Heart right ventricle (tissue), 16 donors: ENCODE data around the gene FASLG. TPM values are rescaled to one million over a fixed set of nuclear protein-coding genes. Genes with fewer than 3 reads are reported as not detected.
"Not testable (repeated sequence)": the region's sequence is repeated elsewhere in the genome, so short reads cannot be mapped to it uniquely, and the experiment has no call there.

Source experiments
- ATAC-seq, 8 donors: fragments of 200-7000 bp; cut with Tn5 transposase; one replicate each; pipeline ENCODE4 v1.9.1; 2020; ENCODE audit warnings: mild to moderate bottlenecking in 8 of 8, moderate library complexity in 8 of 8, moderate number of reproducible peaks in 1 of 8
- DNase-seq, 2 donors: peaks; one replicate each; pipeline ENCODE4 v3.0.0-alpha.2; 2020
- H3K27ac ChIP-seq, 10 donors: fragments of 200-600 bp; sonication (generic) in 2 of 10; one replicate each; pipeline versions ENCODE4 v1.5.0 to v1.8.0; 2020 to 2022; ENCODE audit warnings: mild to moderate bottlenecking in 3 of 10
- H3K27me3 ChIP-seq, 7 donors: fragments of 200-600 bp; one replicate each; pipeline ENCODE4 v1.8.0; 2021 to 2022; ENCODE audit warnings: mild to moderate bottlenecking in 2 of 7
- H3K36me3 ChIP-seq, 9 donors: fragments of 200-600 bp; sonication (generic) in 1 of 9; one replicate each; pipeline versions ENCODE4 v1.5.0 to v1.8.0; 2020 to 2022; ENCODE audit warnings: mild to moderate bottlenecking in 2 of 9
- H3K4me1 ChIP-seq, 9 donors: fragments of 200-600 bp; sonication (generic) in 1 of 9; one replicate each; pipeline versions ENCODE4 v1.5.0 to v1.8.0; 2020 to 2022; ENCODE audit warnings: mild to moderate bottlenecking in 4 of 9
- H3K4me3 ChIP-seq, 10 donors: fragments of 200-600 bp; sonication (generic) in 2 of 10; one replicate each; pipeline versions ENCODE4 v1.5.0 to v1.8.0; 2020 to 2022; ENCODE audit warnings: mild to moderate bottlenecking in 7 of 10, moderate library complexity in 2 of 10
- H3K9me3 ChIP-seq, 11 donors: fragments of 200-600 bp in 10 of 11; sonication (generic) in 2 of 11; one replicate each; pipeline versions ENCODE4 v1.5.0 to v1.8.0; 2013 to 2022; ENCODE audit warnings: mild to moderate bottlenecking in 2 of 11, control low read depth in 1 of 11, moderate library complexity in 1 of 11
- CTCF ChIP-seq, 9 donors: fragments of 200-600 bp; sonication (generic) in 2 of 9; IDR thresholded peaks; one replicate each; pipeline versions ENCODE4 v1.5.0 to v1.8.0; 2021 to 2022; ENCODE audit warnings: antibody characterized with exemption in 9 of 9, mild to moderate bottlenecking in 5 of 9, moderate library complexity in 1 of 9
- WGBS, 2 donors: extraction: QIAGEN DNeasy Blood & Tissue Kit; methylation state at CpG; one replicate each; pipeline ENCODE4 v1.1.7; 2013; ENCODE audit warnings: inconsistent platforms in 1 of 2; 5-methylcytosine and 5-hydroxymethylcytosine counted together
- intact Hi-C, 10 donors: fragments of 100-400 bp; cut with DNase I; formaldehyde crosslinking; loops; one replicate each; pipeline versions ENCODE4 v1.11.1 to v1.14.2; 2022
- polyA plus RNA-seq, 2 donors: library from polyadenylated mRNA; stranded (reverse); fragments of 200-250 nt; gene quantifications; one replicate each; pipeline ENCODE4 v1.2.3, GENCODE V29; 2013
- total RNA-seq, 10 donors: library from RNA; stranded (reverse); fragmentation: NEBNext Ultra II Directional in 3 of 10; extraction: Animal tissue kit (Norgen Biotek cat#: 25700) in 3 of 10; gene quantifications; one replicate each; pipeline versions ENCODE4 v1.2.1 to v1.2.4, GENCODE V29; 2021 to 2023
- donor health status: Arrhythmogenic right ventricular cardiomyopathy.
- donor health status: ischemic (EF 13 %, LVEDD 7.1; RV severe dilation, severe dysfunction).
- donor health status: healthy with polysubstance abuse.
- donor health status: DM: no; HTN: yes; CAD: no.
- donor health status: DM: no; HTN: no; CAD: no.
- donor health status: ischemic (EF 25% LVEDD 6.9; RV normal size, moderate dysfunction).
- donor health status: ischemic (EF 25% LVEDD 5.7; RV mildly dilated, moderate dysfunction).
- donor health status: healthy.
- donor health status: DM: yes; HTN: yes; CAD: no.
- donor health status: Ischemic cardiomyopathy.
- donor health status: ischemic (EF 35%, LVEDD 5.7; RV mildly dilated, moderate dysfunction).
- donor health status: nonischemic (EF 11% LVEDD 7.7; RV severe dilation, severe dysfunction).
- donor health status: DM: yes; HTN: yes; CAD: no.
- donor health status: PGD.
- donor health status: ischemic (EF 29% LVEDD 5.4; RV normal size, mild dysfunction).
- donor health status: nonischemic (EF 23%, LVEDD 6.1; RV moderate dilation, normal function).

FASLG gene
- total and polyA plus RNA-seq, 12 donors, result 0.03 to 1.7 (median 0.20) TPM; not detected in 8

GRCh38 chr1:172686143-172686542 is 27.2 kb downstream of the FASLG start:
- WGBS, 2 donors, result 91 to 100% methylated on average over 1 of the region's 1 CpG
- no peak for TF ChIP-seq CTCF (IDR thresholded peaks at IDR 0.05)
- H3K27ac ChIP-seq, result no peak overlapping the region
- ATAC-seq (no peak), DNase-seq (no peak)
- H3K9me3 ChIP-seq, result no peaks in the 10 kb centered on the region
- no peaks in the 10 kb centered on the region for H3K36me3 ChIP-seq
- intact Hi-C loops, result no loop called here
- no peak overlapping the region for H3K4me3 ChIP-seq
- H3K4me1 ChIP-seq, result no peaks in the 10 kb centered on the region
- no peaks in the 10 kb centered on the region for H3K27me3 ChIP-seq

- ATAC-seq, intact Hi-C loops: not testable (repeated sequence)
- 90 to 92% methylated on average over 2 of the region's 2 CpGs for WGBS, 2 donors
These were observed 29.7 kb downstream of the FASLG start for GRCh38 chr1:172688428-172689085.

GRCh38 chr1:172690925-172691324 is 32.0 kb downstream of the FASLG start:
- H3K4me3 ChIP-seq, ATAC-seq, H3K27me3 ChIP-seq, H3K4me1 ChIP-seq, H3K36me3 ChIP-seq, DNase-seq, intact Hi-C loops, H3K9me3 ChIP-seq, H3K27ac ChIP-seq: not testable (repeated sequence)
- 81 to 85% methylated on average over 1 of the region's 1 CpG for WGBS, 2 donors

More at GRCh38 chr1:172688428-172689085, 29.7 kb downstream of the FASLG start:
- H3K9me3 ChIP-seq, H3K27ac ChIP-seq, DNase-seq, H3K36me3 ChIP-seq, H3K4me3 ChIP-seq, H3K27me3 ChIP-seq, H3K4me1 ChIP-seq: not testable (repeated sequence)

GRCh38 chr1:172697534-172698002 is 38.7 kb downstream of the FASLG start:
- no peak for ATAC-seq
- intact Hi-C loops, result loop anchor here in 2 of 10 donors (5.0 kb wide), 1 partner anchor 40 kb away; the partner anchor contains the start of gene FASLG (in 2 of the 2)
- 47 to 54% methylated on average over 4 of the region's 4 CpGs for WGBS, 2 donors
- Histone ChIP-seq H3K27ac (peak overlapping the region in 1 of 10 donors; percentile 57), H3K27me3 (no peaks in the 10 kb centered on the region), H3K4me3 (no peak overlapping the region), H3K36me3 (no peaks in the 10 kb centered on the region), H3K9me3 (no peaks in the 10 kb centered on the region), H3K4me1 (peaks cover 0 to 47% (median 3%) of the 10 kb centered on the region in 9 donors)
- DNase-seq, result no peak
- TF ChIP-seq CTCF (IDR thresholded peaks at IDR 0.05), result no peak

GRCh38 chr1:172698224-172698623 is 39.3 kb downstream of the FASLG start:
- DNase-seq, result no peak
- no peak for ATAC-seq
- Histone ChIP-seq H3K36me3 (no peaks in the 10 kb centered on the region), H3K9me3 (no peaks in the 10 kb centered on the region), H3K4me3 (no peak overlapping the region), H3K27ac (peak overlapping the region in 1 of 10 donors; percentile 65), H3K27me3 (no peaks in the 10 kb centered on the region), H3K4me1 (peaks cover 0 to 47% (median 3%) of the 10 kb centered on the region in 9 donors)
- TF ChIP-seq CTCF (IDR thresholded peaks at IDR 0.05), result no peak
- intact Hi-C loops, result loop anchor here in 2 of 10 donors (5.0 kb wide), 1 partner anchor 41 kb away; the partner anchor contains the start of gene FASLG (in 2 of the 2)
- WGBS, 2 donors, result 81 to 86% methylated on average over 2 of the region's 2 CpGs
